ENCODE measurements around the gene CEMIP. TPM values are rescaled to one million over a fixed set of nuclear protein-coding genes. Genes with fewer than 3 reads are reported as not detected.
A peak's percentile ranks its signal among the peaks of the same experiment; 100 is the strongest.

CEMIP gene
- total RNA-seq, 1 experiment from 2014 or later: 0.61 TPM

GRCh38 chr15:80898040-80898439 is 118.9 kb downstream of the CEMIP start:
- H2AFZ ChIP-seq: no peak overlapping the region
- H3K79me2 ChIP-seq (ENCODE audit: low read depth): no peaks in the 10 kb centered on the region
- DNase-seq: peak in 1 of 2 experiments; percentile 48
- H3K4me1 ChIP-seq (replicated peaks; ENCODE audit: insufficient read depth): peaks cover 9% of the 10 kb centered on the region
- TF ChIP-seq EZH2 (IDR thresholded peaks at IDR 0.05; ENCODE audit: low read depth) (no peak), CTCF (conservative IDR thresholded peaks at IDR 0.05) (no peak)
- ChIA-PET CTCF (no interaction called here), POLR2A (ENCODE audit: unreplicated experiment) (no interaction called here)
- no peak overlapping the region for H3K4me3 ChIP-seq
- H3K4me2 ChIP-seq: no peak overlapping the region
- no peaks in the 10 kb centered on the region for H3K9me2 ChIP-seq (ENCODE audit: insufficient read depth)
- no peaks in the 10 kb centered on the region for H4K20me1 ChIP-seq (ENCODE audit: insufficient read depth)
- no peaks in the 10 kb centered on the region for H3K27me3 ChIP-seq (ENCODE audit: insufficient read depth, low read depth)
- no peaks in the 10 kb centered on the region for H3K36me3 ChIP-seq (ENCODE audit: low read depth)
- peaks cover 13% of the 10 kb centered on the region for H3F3A ChIP-seq (ENCODE audit: insufficient read depth, low read depth)
- intact Hi-C loops (cut with micrococcal nuclease; ENCODE audit: unreplicated experiment): no loop called here
- BruUV-seq (replicated peaks): no TSS peak
- no peak overlapping the region; the same call in 1 of the 2 replicates for H3K27ac ChIP-seq
- H3K9me3 ChIP-seq (ENCODE audit: insufficient read depth, low read depth): no peaks in the 10 kb centered on the region

- ChIA-PET CTCF (interaction anchor here (0.6 kb wide), 1 partner anchor 60 kb away, joined by 3 read pairs; no protein-coding TSS in a partner anchor), POLR2A (ENCODE audit: unreplicated experiment) (no interaction called here)
- intact Hi-C loops (cut with micrococcal nuclease; ENCODE audit: unreplicated experiment): no loop called here
- Histone ChIP-seq H3K9me2 (ENCODE audit: insufficient read depth) (no peaks in the 10 kb centered on the region; the same call in 1 of the 2 replicates), H4K20me1 (ENCODE audit: insufficient read depth) (no peaks in the 10 kb centered on the region), H3K4me1 (replicated peaks; ENCODE audit: insufficient read depth) (peaks cover 31% of the 10 kb centered on the region), H3K9me3 (ENCODE audit: insufficient read depth, low read depth) (no peaks in the 10 kb centered on the region), H2AFZ (no peak overlapping the region), H3K4me2 (no peak overlapping the region), H3F3A (ENCODE audit: insufficient read depth, low read depth) (peaks cover 23% of the 10 kb centered on the region), H3K27me3 (ENCODE audit: insufficient read depth, low read depth) (no peaks in the 10 kb centered on the region), H3K4me3 (no peak overlapping the region), H3K36me3 (ENCODE audit: low read depth) (no peaks in the 10 kb centered on the region), H3K79me2 (ENCODE audit: low read depth) (no peaks in the 10 kb centered on the region), H3K27ac (no peak overlapping the region)
- TF ChIP-seq EZH2 (IDR thresholded peaks at IDR 0.05; ENCODE audit: low read depth): no peak
- no peak for TF ChIP-seq CTCF (conservative IDR thresholded peaks at IDR 0.05)
- BruUV-seq (replicated peaks): no TSS peak
- DNase-seq: no peak
These were observed 123.2 kb downstream of the CEMIP start for GRCh38 chr15:80902298-80902801.

- Histone ChIP-seq H3K9me3 (ENCODE audit: insufficient read depth, low read depth) (no peaks in the 10 kb centered on the region), H3K4me2 (no peak overlapping the region), H3K27ac (no peak overlapping the region), H3K36me3 (ENCODE audit: low read depth) (peaks cover 14% of the 10 kb centered on the region; the same call in 1 of the 2 replicates), H3K4me1 (replicated peaks; ENCODE audit: insufficient read depth) (peaks cover 23% of the 10 kb centered on the region), H3K9me2 (ENCODE audit: insufficient read depth) (no peaks in the 10 kb centered on the region; the same call in 1 of the 2 replicates), H2AFZ (no peak overlapping the region), H3K27me3 (ENCODE audit: insufficient read depth, low read depth) (no peaks in the 10 kb centered on the region), H3K4me3 (no peak overlapping the region), H3K79me2 (ENCODE audit: low read depth) (no peaks in the 10 kb centered on the region), H3F3A (ENCODE audit: insufficient read depth, low read depth) (peaks cover 10% of the 10 kb centered on the region; the same call in 1 of the 2 replicates), H4K20me1 (ENCODE audit: insufficient read depth) (no peaks in the 10 kb centered on the region)
- no TSS peak for BruUV-seq (replicated peaks)
- TF ChIP-seq EZH2 (IDR thresholded peaks at IDR 0.05; ENCODE audit: low read depth) (no peak), CTCF (conservative IDR thresholded peaks at IDR 0.05) (no peak)
- CTCF ChIA-PET: no interaction called here
- DNase-seq: no peak
- intact Hi-C loops (cut with micrococcal nuclease; ENCODE audit: unreplicated experiment): no loop called here
- POLR2A ChIA-PET (ENCODE audit: unreplicated experiment): no interaction called here
These were observed 125.8 kb downstream of the CEMIP start for GRCh38 chr15:80904998-80905397.
